HG02981 (cell line): ENCODE results near the gene VAT1L.

ENCODE experiments used
- ATAC-seq: cut with Tn5 transposase; IDR thresholded peaks from one replicate; pipeline ENCODE4 v1.9.1; 2021; ENCODE audit warnings: mild to moderate bottlenecking, moderate library complexity; ENCODE audit not compliant: unreplicated experiment

The VAT1L gene

GRCh38 chr16:77905374-77905920 lies 117.1 kb downstream of the VAT1L start:
- no peak for ATAC-seq

DNA sequence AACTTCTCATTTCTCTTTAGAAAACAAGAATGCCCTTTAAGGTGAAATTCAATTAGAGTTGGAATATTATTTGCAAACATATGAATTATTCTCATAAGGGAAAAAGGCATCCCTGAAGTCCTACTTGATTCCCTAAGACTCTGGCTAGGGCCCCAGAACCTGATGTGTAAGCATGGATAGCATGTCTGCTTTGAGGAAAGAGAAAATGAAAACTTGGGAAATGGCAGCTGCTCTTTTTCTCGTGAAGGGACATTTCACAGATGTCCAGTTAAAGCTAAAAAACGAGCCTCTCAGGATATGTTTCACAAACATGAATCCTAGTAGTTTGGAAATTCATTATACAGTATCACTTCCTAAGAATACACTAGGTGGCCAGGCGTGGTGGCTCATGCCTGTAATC lies 121.7 kb downstream of the VAT1L start:
- ATAC-seq: no peak

DNA sequence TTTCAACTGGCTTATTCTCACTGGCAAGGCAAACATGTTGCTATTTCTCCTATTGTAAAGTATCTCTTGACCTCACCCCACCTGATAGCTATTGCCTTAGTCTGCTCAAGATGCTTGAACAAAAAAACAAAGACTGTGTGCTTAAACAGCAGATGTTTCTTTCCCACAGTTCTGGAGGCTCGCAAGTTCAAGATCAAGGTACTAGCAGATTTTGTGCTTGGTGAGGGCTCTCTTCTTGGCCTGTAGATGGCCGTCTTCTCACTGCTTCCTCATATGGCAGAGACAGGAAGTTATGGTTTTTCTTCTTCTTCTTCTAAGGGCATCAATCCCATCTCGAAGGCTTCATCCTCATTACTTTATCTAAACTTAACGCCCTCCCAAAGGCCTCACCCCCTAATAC lies 124.3 kb downstream of the VAT1L start:
- ATAC-seq: no peak

DNA sequence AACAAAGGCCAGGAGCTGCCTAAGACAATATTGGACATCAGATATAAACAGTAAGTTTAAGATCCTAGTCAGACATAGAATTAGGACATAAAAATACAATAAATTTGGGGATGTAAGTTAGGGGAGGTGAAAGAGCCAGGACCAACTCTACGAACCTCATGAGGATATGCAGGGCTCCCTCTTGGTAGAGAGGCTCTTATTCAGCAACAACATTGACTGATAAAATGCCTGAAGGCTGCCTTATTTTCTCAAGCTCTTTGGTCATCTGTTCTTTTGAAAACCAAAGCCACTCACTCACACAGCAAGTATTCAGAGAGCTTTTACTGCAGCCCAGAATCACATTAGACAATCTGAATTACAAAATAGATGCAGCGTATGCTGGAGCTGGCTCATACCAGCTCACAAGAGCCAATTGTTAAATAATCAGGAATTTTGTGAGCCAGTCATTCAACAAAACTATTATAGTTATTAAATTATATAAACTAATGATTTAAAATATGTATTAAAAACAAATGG lies 125.4 kb downstream of the VAT1L start:
- ATAC-seq: no peak

- no peak for ATAC-seq
Measured at GRCh38 chr16:77916111-77916510, 127.7 kb downstream of the VAT1L start.

DNA sequence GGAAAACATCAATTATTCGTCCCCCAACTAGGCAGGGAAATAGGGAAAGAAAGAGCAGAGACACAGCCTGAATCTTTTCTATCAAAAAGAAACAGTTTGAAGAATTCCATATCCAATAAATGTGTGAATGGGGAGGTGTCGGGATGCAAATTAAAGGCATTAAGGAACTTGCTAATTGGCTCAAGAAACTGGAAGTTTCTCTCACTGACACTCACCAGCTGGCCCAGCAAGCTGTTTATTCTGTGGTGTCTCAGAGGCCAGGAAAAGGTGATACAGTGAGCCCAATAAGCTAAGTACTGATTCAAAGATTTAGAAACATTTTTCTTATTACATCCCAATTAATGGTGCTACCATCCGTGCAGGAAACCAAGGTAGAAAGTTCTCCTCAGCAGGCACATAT lies 129.6 kb downstream of the VAT1L start:
- ATAC-seq: no peak

DNA sequence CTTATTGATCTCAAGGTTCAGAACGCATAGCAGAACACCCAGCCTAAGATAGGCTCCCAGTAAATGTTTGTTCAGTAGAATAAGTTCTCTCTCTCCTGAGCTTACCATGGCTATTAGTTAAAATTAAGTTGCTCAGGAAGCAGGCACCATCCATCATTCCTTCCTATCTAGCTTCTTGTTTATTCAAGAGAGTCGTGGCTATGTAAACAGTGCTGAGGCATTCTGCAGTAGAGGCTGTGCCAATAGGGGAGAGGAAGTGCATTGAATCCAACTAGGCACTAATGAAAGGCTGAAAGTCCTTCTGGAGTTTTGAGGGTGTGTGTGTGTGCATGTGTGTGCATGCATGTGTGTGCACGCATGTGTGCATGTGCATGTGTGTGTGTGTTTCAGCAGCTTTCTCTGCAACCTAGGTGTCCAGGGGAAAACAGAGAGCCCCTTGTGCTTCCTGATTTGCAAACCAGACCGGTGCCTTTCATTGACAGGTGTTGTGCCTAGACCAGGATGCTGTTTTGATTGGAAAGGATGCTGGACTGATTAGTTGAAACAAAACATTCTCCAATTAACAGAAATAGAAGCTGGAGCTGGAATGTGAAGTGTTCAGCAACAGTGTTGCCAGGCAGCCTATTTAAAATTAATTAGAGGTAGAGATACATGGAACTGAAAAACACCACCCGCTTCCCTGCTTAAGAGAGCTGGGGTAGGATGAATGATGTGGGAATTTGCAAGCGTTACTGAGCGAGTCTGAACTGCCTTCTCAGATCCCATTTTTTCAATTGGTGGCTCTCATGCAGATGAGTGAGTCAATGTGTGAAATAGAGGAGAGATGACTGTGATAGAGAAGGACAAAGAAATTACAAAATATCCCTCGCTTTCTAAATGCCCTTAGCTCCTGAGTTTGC lies 130.7 kb downstream of the VAT1L start:
- no peak for ATAC-seq

- ATAC-seq: no peak
Measured at GRCh38 chr16:77919761-77920415, 131.5 kb downstream of the VAT1L start.

- no peak for ATAC-seq
Measured at GRCh38 chr16:77920984-77921383, 132.6 kb downstream of the VAT1L start.

- ATAC-seq: no peak
Measured at GRCh38 chr16:77922228-77922754, 133.9 kb downstream of the VAT1L start.

- no peak for ATAC-seq
Measured at GRCh38 chr16:77925531-77925930, 137.2 kb downstream of the VAT1L start.

DNA sequence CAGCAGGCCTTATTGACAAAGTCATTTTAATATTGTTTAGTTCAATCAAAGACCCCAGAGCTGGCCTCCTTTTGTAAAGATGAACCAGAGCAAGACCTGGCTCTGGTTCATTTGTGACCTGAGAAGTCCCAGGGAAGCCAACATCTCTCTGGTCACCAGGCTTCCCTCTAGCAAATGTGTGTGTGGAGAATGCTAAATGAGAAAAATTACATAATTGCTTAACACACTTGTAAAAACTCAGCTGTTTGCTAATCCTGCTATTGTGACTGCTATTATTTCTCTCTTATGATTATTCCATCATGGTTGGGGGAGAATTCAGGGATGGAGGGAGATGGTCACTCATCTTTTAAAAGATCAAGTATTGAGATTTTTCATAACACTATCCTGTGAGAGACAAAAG lies 139.7 kb downstream of the VAT1L start:
- no peak for ATAC-seq

DNA sequence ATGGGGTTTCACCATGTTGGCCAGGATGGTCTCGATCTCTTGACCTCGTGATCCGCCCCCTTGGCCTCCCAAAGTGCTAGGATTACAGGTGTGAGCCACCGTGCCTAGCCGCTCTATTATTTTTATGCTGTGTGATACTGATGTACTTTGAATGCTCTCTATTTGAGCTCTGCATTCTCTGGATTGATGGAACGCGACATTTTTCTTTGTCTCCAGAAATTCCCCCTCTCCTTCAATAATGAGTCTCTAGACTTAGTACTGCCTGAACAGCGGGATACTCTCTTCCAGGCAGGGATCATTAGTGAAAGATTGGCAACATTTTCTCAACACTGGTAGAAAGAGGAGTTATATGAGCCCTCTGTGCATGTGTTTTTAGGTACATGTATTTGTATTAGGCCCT lies 140.6 kb downstream of the VAT1L start:
- no peak for ATAC-seq

- no peak for ATAC-seq
Measured at GRCh38 chr16:77931058-77931457, 142.7 kb downstream of the VAT1L start.

DNA sequence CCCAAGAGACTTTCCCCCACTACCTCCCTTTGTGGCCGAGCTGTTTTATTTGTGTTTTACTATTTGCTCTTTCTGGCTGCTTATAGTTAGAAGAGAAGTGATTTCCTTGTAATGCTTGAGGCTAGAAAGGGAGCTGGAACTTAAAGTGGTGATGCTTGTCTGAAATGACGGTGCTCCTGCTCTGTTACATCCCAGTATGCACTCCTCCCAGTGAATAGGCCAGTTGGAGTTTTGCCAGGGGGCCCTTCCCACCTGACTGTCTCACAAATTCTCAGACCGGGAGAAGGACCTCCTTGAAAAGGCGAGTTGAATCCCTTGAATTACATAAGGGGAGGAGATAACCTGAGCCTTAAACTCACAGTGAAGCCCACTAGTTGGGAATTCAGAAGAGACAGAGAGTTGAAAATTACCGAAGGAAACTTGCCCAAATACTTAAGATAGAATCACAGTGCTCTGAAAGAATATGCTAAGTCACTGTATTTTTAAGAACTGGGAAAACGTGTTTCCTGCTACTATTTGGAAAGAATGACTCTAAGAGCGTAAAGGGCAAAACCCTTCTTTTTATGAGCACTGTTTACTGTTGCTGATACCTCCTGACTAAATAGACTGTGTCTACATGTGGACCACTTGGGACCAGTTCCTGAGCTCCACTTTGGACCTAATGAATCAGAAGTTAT lies 149.2 kb downstream of the VAT1L start:
- no peak for ATAC-seq

DNA sequence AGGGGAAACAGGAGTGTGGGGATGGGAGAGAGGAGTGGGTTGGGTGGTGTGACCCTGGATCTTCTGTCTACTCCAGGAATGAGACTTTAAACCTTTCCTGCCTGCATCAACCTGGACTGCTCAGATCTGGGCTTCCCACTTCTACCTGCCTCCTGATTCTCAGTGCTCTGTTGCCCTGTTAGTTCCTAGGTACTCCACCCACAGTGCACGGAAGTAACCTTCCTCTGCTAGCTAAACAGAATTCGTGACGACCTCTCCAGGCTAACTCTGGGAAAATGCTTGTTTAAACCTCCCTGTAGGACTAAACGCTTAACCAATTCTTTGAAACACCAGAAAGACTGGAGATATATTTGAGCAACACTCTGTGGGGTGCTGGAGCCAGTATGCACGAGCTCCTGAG lies 150.5 kb downstream of the VAT1L start:
- ATAC-seq: no peak

- ATAC-seq: no peak
Measured at GRCh38 chr16:77939968-77940367, 151.6 kb downstream of the VAT1L start.

DNA sequence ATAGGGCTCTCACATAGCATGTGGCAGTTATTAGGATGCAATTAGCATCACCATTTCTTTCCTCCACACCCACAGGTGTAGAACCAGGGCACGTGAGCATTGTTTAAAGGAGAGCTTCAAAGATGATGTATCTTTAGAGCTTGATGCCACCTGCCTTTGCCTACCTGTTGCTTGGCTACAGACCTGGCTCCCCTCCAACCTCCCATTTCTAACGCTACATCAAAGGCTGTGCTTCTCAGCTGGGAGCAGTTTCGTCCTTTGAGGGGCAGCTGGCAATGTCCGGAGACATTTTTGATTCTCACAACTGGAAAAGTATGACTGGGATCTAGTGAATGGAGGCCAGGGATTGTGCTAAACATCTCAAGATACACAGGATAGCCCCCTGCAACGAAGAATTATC lies 155.4 kb downstream of the VAT1L start:
- no peak for ATAC-seq

GRCh38 chr16:77944631-77945030 lies 156.3 kb downstream of the VAT1L start:
- no peak for ATAC-seq

GRCh38 chr16:77945126-77945525 lies 156.8 kb downstream of the VAT1L start:
- no peak for ATAC-seq

DNA sequence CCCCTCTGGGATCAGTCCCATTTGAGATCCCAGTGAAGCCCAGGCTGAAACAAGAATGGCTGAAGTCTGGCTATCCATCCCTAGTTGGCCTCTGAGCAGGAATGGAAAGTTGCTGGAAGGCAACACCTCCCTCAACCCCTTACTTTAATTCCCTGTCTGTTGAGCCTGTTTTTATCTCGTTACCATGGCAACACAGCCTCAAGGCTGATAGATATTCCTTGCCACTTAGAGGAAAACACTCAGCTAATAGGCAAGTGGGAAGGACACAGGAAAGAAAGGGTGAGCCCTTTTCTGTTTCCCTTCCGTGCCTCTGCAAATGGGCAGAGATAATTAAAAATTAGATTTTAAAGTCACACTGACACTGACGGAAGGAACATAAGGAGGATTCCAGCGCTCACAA lies 158.5 kb downstream of the VAT1L start:
- no peak for ATAC-seq
